Kidney glomerular epithelial cell (primary cell): ENCODE measurements around the gene AGK.
A peak's percentile ranks its signal among the peaks of the same experiment; 100 is the strongest.
"Not testable (repeated sequence)": the region's sequence is repeated elsewhere in the genome, so short reads cannot be mapped to it uniquely, and the experiment has no call there.

Experiments used
- DNase-seq: peaks from one replicate; lab custom pipeline; 2025; lab: John Stamatoyannopoulos, UW

Gene AGK

DNA sequence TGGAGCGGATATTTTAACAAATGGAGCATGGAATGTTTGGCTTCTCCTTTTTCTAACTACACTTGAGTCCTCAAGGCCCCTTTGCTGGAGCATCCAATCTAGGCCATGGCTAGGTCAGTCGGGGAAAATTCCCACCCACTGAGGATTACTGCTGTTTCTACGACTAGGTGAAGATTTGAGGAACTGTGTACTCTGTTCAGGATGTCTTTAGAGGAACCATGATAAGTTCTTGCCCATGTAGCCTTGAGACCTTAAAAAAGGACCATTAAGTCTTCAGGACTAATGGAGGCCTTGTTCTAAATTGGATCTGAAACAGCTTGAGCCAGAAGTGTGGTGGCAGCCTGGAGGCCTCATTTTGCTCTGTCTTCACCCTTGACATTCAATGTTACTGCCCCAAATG lies 6.2 kb downstream of the AGK start:
- no peak for DNase-seq

DNA sequence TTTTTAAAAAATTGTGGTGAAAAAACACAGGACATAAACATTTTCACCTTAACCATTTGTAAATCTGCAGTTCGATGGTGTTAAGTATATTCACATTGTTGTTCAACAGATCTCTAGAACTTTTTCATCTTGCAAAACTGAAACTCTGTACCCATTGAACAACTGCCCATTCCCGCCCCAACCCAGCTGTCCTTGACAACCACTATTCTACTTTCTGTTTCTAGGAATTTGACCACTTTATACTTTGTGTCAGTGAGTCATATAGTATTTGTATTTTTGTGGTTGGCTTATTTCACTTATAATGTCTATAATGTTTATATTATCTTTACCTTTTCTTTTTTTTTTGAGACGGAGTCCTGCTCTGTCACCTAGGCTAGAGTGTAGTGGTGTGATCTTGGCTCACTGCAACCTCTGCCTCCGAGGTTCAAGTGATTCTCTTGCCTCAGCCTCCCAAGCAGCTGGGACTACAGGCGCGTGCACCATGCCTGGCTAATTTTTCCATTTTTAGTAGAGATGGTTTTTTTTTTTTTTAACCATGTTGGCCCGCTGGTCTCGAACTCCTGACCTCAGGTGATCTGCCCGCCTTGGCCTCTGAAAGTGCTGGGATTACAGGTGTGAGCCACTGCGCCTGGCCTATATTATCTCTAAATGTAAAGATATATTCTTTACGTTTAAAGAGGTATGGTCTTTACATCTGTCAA lies 6.8 kb downstream of the AGK start:
- not testable (repeated sequence) for DNase-seq

DNA sequence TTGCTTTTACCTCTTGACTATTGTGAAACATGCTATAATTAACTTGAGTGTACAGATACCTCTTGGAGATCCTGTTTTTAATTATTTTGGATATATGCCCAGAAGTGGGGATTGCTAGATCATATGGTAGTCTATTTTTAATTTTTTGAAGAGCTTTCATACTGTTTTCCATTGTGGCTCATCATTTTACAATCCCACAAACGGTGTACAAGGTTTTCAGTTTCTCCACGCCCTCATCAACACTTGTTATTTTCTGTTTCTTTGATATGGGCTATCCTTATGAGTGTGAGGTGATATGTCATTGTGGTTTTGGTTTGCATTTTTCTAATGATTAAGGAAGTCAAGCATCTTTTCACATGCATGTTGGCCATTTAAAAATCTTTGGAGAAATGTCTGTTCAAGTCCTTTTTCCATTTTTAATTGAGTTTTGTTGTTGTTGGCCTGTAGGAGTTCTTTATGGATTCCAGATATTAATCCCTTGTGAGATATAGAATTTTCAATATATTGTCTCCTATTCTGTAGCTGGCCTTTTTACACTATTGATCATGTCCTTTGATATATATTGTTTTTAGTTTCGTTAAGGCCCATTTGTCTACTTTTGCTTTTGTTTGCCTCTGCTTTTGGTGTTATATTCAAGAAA lies 7.5 kb downstream of the AGK start:
- DNase-seq: no peak

DNA sequence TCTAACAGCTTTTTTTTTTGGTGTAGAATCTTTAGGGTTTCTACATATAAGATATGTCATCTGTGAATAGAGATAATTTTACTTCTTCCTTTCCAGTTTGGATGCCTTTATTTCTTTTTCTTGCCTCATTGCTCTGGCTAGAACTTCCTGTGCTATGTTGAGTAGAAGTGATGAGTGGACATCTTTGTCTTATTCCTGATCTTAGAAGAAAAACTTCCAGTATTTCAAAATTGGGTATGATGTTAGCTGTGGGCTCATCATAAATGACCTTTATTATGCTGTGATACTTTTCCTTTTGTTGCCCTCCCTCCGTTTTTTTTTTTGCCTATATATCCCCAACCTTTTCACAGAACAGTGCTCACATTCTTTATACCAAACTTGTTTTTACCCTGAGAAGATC lies 8.8 kb downstream of the AGK start:
- no peak for DNase-seq

DNA sequence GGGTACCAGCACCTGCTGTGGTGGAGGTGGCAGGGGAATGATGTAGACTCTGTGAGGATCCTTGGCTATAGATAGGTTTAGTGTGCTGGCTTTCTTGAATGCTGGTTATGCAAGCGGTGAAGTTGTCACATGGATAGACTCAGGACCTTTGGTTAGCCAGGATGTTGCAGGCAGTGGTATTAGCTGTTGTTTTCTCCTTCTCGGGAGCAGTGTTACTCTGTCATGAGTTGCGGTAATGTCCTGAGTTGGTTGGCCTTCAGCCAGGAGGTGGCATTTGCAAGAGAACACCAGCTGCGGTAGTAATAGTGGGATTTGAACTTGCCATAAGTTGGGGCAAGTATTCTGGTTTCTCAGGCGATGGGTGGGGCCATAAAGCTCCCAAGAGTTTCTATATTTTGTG lies 10.8 kb downstream of the AGK start:
- DNase-seq: no peak

DNA sequence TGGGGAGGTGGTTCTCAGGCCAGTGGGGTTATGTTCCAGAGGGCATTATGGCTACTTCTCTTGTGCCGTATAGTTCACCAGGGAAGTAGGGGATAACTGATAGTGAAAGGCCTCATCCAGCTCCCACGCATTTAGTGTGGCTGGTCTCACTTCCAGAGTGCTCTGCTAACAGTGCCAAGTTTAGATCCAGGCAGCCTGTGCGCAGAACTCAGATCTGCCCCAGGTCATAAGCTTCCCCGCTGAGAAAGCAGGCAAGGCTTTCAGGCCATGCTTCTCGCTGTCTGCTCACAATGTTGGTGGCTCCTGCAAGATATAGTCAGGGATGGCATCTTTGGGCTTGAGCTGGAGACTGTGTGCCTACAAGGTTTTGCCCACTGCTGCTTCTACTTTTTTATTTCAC lies 11.3 kb downstream of the AGK start:
- no peak for DNase-seq

DNA sequence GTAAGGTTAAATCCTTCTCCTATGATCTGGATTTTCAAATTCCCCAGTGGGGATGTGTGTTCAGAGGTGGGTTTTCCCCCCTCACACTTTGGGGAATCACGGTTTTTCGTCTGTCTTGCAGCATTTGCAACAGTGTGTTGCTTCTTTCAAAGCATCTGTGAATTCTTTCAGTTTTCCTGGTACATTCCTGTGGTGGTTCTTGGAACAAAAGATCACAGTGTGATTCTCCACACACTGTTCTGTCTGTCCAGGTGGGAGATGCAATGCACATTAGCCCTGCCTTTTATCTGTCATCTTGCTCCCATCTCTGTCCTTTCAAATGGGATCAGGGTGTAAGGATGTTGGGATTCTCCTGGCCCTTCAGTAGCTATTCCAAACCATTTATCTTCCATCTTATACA lies 11.8 kb downstream of the AGK start:
- no peak for DNase-seq

DNA sequence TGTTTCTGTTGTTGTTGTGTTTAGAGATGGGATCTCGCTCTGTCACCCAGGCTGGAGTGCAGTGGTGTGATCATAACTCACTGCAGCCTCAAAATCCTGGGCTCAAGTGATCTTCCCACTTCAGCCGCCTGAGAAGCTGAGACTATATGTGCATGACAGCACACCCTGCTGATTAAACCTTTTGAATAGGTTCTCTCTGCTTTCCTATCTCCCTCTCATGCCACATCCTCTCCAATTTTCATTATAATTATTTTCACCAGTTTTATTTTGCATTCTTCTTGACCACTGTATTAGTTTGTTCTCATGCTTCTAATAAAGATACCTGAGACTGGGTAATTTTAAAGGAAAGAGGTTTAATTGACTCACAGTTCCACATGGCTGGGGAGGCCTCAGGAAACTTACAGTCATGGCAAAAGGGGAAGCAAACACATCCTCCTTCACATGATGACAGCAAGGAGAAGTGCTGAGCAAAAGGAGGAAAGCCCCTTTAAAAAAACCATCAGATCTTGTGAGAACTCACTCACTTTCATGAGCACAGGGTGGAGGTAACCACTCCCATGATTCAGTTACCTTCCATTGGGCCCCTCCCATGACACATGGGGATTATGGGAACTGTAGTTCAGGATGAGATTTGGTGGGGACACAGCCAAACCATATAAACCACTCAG lies 12.9 kb downstream of the AGK start:
- DNase-seq: no peak

DNA sequence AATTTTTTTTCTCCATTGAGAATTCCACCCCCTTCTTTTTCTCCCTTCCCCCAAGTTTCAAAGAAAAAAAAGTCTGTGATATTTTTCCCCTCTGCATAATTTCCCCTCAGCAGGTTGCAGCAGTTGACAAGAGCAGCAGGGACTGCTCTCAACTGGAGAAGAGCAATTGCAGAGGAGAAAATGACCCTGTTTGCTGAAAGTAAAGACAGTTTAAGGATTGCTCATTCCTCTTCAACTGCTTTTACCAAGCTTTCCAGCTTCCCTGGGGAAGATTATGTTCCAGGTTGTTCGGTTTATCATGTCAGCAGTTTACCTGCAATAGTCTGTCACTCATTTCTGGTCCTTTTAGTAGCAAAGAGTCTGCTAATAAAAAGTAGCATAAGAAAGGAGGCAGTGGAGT lies 16.2 kb downstream of the AGK start:
- DNase-seq: no peak

DNA sequence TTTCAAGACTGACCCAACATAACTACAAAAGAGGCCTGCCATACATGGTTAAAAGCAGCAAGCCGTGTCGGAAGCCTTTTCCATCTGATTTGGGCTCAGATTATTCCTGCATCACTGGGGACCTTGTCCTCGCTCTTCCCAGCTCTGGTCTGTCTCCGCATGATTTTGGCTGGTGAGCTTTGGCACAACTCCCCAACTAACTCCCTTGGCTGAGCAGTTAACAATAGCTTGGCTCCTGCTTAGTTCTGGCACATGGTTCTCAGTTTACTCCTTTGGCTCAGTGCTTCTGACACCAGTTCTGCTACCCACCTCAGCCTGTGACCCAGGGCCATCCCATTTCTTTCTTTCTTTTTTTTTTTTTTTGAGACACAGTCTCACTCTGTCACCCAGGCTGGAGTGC lies 17.0 kb downstream of the AGK start:
- no peak for DNase-seq

DNA sequence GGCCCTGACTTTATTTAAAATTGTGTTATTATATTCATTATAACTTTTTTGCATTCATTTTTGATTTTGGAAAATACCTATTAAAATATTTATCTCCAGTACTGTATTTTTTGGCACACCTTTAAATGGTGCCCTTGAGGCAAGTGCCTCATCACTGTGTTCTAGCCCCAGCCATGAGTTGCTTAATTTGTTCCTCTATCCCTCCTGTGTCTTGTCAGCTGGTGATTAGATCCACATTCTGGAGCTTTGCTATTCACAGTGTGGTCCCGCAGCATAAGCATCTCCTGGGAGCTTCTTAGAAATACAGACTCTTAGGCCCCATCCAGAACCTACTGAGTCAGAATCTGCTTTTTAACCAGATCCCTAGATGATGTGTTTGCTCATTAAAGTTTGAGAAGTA lies 19.8 kb downstream of the AGK start:
- no peak for DNase-seq

DNA sequence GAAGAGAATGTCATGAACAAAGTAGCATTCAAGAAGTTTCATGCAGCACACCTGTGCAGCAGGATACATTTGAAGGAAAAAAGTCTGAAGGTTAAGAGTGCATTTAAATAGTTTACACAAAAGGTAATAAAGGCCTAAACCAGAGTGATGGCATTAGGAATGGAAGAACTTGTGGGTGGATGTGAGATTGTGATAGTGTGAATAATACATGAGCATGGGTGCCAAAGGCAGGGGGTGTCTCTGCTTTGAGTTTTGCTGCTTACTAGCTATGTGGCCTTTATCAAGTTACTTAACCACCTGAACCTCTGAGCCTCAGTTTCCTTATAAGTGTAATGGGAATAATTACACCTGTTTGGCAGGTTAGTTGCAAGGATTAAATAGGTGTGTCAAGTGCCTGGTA lies 21.0 kb downstream of the AGK start:
- no peak for DNase-seq

DNA sequence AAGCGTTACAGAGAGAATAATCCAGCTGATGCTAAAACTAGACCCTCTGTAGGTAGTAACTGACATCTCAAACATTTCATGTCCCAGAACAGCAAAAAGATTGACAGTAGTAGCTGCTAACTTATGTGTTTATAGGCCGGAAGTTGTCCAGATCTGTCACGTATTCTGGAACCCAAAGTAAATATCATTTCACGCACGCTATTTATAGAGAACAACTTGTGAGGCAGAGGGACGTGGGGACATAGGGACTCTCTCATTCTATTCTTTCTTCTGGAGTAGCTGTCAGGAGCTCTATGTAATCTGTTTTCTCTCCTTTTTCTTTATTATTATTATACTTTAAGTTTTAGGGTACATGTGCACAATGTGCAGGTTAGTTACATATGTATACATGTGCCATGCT lies 22.3 kb downstream of the AGK start:
- no peak for DNase-seq

DNA sequence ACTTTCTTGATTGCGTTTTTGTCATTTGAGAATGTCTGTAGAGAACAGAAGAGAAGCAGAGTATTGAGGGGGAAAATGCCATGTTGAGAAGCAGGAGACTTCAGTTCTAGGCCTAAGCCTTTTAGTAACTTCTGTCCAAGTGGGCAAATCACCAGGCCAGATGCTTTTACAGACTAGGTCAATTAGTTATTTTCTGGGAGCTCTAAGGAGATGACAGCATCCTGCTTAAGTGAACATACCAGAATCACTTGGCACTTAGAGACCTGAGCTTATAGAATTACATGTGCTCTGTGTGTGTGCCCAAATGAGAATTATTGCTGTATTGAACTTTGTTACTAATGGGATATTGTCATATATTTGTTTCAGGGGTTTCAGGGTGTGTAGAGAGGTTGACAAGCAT lies 24.0 kb downstream of the AGK start:
- no peak for DNase-seq

DNA sequence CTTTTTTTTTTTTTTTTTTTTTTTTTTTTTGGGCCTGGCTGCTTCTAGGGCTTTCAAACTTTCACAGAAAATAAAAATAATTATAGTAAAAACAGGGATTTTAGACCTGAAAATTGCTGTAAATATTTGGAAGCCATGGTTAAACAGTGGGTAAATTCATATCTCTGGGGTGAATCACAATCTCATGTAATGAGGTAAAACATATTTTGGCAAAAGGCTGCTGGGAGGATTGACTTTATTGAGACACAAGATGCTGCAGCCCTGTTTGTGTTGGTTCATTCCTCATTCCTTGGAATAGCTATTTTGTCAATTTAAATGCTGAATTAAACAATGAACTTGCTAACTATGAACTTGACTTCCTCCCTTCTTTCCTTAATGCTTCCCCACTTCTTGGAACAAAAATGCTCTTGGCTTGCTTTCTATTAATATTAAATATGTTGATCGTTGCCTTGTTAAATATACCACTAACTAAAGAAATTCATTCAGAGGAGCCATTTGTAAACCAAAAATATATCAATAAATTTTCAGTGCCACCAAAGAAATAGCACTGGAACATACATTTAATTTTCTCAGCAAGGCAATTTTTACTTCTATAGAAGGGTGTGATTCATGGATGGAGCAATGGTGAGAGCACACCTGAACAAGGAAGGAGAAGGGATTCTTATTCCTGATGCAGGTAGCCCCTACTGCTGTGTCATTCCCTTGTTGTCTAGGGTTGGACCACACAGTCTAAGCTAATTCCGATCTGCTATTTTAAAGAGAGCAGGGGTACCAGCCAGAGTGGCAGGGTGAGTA lies 24.6 kb downstream of the AGK start:
- no peak for DNase-seq

DNA sequence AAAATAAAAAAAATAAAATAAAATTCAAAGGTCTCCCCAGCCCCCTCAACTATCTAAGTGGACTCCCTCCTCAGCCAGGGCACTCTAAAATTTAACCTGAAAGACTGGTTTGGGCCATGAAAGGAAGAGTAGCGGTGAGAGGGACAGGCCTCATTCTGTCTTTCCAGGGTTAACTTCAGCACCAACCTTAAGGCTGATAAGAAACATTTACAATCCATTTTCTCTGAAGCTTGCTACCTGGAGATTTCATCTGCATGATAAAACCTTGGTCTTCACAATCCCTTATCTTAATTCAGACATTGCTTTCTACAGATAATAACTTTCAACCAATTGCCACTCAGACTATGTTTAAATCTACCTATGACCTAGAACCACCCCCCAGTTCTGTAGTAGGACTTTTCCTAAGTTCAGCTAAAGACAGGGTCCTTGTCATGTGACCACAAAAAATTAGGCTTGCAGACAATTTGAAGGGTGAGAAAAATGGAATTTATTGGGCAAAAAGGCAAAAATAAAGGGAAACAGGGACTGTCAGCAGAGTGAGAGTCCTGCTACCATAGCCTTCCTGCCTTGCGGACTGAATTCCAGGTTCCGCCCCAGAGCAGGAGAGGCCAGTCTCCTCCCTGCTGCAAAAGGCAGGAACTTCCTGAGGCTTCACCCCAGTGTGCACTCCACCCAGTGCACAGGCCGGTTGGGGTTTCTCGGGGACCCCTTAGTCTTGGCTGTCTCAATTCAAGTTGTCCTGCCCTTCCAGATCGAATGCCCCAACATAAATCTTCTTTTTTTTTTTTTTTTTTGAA lies 26.0 kb downstream of the AGK start:
- no peak for DNase-seq

DNA sequence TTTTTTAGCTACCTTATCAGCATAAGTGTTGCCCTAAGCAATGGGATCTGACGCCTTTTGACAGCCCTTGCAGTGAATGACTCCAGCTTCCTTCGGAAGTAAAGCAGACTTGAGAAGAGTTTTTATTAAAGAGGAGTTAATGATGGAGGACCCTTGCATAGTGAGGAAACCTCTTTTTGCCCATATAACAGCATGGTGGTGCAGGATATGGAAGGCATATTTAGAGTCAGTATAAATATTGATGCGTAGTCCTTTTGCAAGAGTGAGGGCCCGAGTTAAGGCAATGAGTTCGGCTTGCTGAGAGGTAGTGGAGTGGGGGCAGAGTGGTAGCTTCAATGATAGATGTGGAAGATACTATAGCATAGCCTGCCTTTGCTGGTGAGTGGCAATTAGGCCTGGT lies 28.7 kb downstream of the AGK start:
- DNase-seq: not testable (repeated sequence)

DNA sequence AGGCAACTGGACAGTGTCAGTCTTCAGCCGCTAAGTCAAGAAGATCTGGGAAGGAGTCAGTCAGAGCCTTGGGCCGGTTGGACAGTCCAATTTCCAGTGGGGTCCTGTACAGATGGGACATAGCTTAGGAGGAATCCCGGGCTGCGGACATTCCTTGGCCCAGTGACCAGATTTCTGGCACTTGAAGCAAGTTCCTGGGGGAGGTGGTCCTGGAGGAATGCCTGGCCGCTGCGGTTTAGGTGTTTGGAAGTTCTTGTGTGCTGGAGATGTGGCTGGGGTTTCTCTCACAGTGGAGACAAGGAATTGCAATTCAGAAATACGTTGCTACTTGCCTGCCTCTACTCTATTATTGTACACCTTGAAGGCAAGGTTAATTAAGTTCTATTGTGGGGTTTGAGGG lies 30.9 kb downstream of the AGK start:
- not testable (repeated sequence) for DNase-seq

DNA sequence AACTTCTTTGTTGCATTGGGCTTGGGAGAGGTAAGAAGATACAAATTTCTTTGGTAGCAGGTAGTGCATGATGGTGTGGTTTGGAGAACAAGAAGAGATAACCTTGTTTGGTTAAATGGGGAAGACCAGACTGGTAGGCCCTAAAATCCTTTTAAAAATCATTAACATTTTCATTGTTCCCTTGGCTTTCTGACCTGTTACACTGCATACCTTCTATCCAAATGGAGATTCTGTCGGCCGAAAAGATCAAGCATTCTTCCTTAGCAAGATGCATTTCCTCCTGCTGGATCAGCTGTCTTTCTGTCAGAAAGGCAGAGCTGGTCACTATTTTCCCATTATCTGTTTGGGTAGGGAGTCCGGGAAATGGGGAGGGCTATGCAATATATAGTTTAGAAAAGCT lies 33.7 kb downstream of the AGK start:
- no peak for DNase-seq

DNA sequence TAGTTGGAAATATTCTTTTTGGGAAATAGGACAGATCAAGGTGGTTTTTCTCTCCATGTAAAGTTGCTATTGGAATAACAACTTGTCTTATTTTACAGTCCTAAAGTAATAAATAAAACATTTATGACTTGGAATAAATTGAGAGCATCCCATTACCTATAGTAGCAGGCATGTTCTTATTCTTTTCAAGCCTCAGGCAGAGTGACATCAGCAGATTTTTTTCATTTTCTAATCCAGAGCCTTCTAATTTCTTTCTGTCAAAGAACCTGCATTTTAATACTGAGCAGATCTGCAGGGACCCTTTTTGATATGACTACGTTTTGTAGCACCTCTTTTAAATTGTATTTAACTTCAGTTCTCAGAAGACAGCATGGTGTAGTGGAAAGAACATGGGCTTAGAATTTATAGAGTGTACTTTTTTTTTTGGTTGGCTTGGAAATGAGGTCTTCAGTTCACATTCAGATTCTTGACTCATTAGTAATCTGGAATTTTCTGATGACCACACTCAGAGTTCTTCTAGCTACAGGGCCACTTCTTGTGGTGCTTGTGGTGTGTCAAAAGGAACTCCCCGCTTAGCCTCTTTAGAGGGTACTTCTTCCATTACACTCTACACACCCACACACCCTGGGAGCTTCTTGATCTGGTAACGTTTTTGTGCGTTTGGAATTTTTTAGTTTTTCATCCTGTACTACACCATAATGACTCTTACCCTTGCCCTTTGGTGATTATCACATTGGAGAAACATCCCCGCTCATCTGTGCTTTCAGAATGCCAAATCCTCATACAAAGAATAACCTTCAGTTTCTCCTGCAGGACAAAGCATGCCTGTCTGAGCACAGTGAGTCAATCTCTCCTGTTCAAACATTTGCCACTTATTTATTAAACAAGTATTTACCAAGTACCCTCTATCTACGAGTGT lies 34.6 kb downstream of the AGK start:
- DNase-seq: peak; percentile 85

DNA sequence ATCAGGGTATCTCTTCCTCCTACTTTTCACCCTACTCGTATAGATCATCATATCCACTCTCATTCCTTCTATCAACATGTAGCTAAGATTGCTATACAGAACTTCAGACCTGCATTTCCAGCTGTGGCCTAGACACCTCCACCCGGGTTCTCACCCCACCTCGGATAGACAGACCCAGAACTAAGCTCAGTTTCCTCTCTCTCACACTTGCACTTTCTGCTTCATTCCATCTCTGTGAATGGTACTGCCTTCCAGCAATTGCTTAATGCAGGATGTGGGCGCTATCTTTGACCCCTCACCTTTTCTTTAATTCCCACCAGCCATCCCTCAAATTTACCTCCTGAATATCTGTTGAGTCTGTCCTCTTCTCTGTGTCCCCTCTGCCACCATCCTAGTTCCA lies 35.7 kb downstream of the AGK start:
- DNase-seq: no peak
